A172 (cell line): ENCODE measurements around the gene HSD17B12. TPM values are rescaled to one million over a fixed set of nuclear protein-coding genes. Genes with fewer than 3 reads are reported as not detected.

Experiments
- total RNA-seq: library from RNA; depleted of rRNA; stranded (reverse); fragments of >200 nt; shearing (Covaris generic); gene quantifications from 2 replicates; pipeline ENCODE4 v1.2.3, GENCODE V29; 2014; rRNA removed

The HSD17B12 gene
- total RNA-seq, 1 experiment from 2014 or later = 98.1 TPM

Other genes with a start within 250 kb of the HSD17B12 start
- gene ALKBH3, start 200.1 kb downstream of the HSD17B12 start, total RNA-seq = 67.7 and 76.6 TPM in 2 replicates